Glomerular visceral epithelial cell (primary cell): ENCODE results near the gene GYPE.
"Not testable (repeated sequence)": the region's sequence is repeated elsewhere in the genome, so short reads cannot be mapped to it uniquely, and the experiment has no call there.

Experiments
- DNase-seq: peaks from one replicate; pipeline ENCODE4 v3.0.0-alpha.2; 2016; ENCODE audit errors: extremely low spot score

Gene GYPE

DNA sequence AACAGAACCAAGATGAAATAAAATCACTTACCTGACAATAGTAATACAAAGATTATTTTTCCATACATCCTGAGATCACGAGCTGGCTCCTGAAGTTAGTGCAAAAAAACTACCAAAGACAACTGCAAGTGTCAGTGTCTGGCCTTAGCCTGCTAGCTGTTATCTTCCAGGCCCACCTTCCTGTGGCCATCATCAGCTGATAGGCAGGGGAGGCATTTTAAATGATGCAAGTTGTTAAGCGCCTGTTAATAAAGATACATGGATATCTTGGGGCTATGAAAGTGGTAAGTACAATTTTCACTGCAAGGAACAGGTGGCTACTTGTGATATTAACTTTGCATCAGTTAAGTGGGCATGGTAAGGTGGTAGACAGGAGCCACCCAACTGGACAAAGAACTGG, at the start of gene GYPE:
TSS of gene GYPE (minus strand) at position 120 of the 400 bp plus-strand sequence. CDS start at position 68, 52 bp downstream.
- not testable (repeated sequence) for DNase-seq

DNA sequence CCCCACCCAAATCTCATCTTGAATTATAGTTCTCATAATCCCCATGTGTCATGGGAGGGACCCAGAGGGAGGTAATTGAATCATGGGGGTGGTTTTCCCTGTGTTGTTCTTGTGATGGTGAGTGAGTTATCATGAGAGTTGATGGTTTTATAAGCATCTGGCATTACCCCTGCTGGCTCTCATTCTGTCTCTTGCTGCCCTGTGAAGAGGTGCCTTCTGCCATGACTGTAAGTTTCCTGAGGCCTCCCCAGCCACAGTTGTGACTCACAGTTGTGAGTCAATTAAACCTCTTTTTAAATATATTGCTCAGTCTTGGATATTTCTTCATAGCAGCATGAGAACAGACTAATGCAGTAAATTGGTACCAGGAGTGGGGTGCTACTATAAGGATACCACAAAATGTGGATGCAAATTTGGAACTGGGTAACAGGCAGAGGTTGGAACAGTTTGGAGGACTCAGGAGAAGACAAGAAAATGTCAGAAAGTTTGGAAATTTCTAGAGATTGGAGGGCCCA, 46.2 kb upstream of the GYPE start:
- not testable (repeated sequence) for DNase-seq

DNA sequence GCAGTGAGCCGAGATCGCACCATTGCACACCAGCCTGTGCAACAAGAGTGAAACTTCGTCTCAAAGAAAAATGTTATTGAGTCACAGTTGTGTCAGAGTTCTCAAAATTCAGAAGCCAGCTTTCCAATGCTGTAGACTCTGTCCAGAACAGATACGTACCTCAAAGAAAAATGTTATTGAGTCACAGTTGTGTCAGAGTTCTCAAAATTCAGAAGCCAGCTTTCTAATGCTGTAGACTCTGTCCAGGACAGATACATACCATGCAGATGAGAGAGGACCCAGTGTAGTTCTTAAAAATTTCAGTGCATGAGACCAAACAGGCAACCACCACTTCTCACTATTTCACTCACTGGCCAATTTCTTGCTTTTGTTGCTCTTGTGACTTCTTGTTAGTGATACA, 45.6 kb upstream of the GYPE start:
- not testable (repeated sequence) for DNase-seq

DNA sequence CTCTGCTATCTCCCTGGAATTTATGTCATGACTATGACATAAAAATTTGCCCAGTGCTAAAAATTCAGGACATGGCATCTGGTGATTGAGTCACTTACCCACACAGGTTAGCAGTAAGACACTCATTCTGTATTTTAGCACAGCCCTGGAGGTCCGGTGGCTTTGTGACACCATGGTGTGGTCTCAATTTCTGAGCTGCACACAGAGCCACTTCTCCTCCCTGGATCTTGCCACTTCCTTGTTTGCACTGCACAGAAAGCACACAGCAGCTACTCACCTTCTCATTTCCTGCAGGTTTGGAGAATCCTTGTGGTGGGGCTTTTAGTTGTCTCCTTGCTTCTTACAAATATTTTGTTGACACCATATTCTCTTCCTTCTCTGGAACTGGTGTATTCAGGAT, 44.8 kb upstream of the GYPE start:
- not testable (repeated sequence) for DNase-seq

DNA sequence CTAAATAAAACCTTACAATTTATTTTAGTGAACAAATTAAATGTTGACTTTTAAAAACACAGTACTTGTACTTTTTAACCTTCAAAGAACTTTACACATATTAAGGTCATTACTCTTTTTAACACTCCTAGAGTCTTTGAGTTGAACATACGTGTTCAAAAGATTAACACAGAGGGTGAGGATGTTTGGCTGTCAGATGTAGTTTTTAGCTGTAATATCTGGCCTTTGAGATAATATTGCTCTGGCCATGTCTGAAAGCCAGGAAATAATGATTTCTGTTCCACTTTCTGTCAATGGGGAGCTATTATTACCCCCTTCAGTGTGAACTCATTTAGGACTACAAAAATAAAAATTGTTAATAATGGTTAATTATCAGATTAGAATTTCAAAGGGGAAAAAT, 42.1 kb upstream of the GYPE start:
- DNase-seq, result not testable (repeated sequence)

DNA sequence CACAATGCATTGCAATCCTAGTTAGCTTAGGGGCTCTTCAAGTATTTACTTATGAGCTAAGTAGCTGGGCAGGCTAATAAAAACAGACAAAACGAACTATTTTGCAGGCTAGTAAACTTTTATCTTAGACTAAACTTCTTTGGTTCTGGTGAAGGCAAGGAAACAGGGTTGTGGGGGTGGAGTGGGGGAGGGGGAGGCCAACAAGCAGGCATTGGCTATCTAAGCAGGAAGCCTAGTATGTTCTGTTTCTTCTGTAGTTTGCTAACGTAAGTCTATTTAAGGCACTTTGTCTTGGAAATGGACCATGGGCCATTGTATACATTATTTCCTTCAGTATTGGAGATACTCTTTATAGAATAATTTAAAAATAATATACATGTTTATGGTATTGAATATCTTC, 35.3 kb upstream of the GYPE start:
- not testable (repeated sequence) for DNase-seq

DNA sequence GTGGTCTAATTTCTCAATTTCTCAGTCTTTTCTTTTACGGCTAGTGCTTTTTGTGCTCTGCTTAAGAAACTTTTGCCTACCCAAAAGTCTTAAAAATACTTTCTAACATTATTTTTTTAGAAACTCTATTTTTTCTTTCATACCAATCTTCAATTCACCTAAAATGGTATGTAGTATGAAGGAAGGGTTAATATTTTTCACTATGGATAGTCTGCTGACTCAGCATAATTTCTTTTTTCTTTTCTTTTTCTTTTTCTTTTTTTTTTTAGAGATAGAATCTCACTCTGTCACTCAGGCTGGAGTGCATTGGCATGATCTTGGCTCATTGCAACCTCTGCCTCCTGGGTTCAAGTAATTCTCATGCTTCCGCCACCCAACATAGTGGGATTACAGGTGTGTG, 34.2 kb upstream of the GYPE start:
- DNase-seq, result no peak

DNA sequence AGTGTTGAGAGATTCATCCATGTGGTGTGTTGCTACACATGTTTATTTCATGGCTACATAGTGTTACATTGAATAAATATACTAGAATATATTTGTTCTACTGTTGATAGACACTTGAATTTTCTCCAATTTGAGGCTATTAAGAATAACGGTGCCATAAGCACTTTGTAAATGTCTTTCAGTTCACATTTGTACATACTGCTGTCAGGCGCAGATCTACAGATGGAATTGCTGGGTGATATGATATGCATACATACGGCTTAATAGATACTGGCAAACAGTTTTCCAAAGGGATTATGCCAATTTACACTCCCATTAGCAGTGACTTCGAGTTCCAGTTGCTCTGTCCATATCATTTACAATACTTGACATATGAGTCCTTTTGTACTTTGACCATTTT, 33.5 kb upstream of the GYPE start:
- not testable (repeated sequence) for DNase-seq

DNA sequence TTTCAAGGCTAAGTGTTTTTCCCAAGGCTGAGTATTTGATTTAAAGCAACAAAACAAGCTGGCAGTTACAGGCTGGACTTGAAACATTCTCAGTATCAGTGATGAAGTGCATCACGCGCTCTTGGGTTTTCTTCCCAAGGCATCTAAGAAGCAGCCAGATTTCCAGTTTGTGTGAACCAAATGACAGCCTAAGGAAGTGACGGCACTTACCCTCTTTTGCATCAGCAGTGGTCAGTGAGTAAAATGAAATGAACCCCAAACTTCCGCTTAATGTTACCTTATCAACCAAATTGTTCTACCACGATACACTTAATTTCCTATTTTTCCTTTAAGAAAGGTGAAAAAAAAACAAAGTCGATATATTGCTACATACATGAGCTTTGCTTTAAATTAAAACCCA, 15.8 kb upstream of the GYPE start:
- no peak for DNase-seq

DNA sequence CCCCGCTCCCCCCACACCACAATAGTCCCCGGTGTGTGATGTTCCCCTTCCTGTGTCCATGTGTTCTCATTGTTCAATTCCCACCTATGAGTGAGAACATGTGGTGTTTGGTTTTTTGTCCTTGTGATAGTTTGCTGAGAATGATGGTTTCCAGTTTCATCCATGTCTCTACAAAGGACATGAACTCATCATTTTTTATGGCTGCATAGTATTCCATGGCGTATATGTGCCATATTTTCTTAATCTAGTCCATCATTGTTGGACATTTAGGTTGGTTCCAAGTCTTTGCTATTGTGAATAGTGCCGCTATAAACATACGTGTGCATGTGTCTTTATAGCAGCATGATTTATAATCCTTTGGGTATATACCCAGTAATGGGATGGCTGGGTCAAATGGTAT, 11.1 kb upstream of the GYPE start:
- DNase-seq, result not testable (repeated sequence)

DNA sequence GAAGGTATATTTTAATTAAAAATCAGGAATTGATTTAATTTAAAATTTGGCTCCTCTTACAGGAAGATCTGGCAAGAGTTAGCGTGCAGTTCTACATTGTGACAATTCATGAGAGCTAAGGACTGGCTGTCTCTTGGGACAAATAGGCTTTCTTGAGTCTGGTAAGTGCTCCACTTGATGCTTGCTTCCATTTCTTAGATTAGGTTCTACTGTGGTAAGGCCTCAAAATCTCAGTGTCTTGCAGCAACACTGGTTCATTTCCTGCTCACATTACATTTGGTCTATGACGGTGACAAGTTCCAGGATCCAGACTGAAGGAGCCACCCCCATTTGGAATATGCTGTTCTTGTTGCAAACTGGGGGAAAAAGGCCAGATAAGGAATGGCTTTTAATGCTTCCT, 7.1 kb upstream of the GYPE start:
- DNase-seq, result not testable (repeated sequence)

DNA sequence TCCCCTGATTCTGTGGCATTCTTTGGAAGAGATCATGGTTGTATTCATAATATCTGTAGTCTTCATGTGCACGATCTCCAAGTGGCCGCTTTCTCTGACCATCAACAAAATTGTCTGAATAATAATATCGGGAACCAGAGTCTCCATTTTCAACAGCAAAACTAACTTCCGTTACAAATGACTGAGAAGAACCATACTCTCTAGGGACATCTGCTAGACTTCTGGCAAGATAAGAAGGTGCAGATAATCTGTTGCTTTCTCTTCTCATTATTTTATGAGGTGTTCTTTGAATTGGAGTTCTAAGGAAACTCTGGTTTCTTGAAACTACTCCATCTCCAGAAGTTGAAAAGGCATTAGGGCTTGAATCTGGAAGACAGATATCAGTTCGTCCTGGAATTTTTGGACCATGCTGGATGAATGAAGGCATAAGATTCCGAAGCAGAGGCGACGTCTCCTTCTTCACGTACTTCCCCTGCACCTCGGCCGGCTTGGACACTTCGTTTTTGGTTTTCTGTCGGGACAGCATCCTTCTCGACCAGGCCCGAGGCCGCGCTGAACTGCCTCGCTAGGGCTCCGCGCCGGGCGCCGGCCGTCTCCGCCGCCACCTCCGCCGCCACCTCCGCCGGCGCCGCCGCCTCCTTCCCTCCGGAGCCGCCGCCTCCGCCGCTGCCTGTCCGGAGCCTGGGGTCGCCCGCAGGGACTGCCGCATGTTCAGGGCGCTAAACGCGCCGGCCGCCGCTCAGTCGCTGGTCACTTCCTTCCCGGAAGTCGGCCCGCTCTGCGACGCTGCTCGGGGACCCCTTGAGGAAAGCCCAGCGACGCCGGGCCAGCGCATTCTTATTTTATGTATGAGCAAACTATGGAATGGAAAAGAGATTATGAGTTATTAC, 6.4 kb upstream of the GYPE start:
- DNase-seq, result not testable (repeated sequence)

DNA sequence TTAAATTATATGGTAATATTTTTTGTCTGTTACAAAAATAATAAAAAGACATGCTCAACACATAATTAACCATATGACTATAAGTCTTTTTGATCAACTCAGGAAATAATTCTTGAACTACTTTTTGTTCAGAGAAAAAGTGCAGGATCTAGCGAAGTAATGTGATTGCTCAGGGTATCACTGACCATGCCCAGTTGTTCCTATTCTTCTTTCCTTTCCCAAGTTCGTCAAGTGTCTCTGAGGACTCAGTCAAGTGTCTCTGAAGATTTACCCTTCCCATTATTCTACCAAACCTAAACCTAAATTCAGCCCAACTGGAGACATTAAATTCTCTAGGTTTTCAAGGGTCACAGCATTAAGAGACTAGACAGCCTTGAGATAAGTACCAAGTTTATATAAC, 5.5 kb upstream of the GYPE start:
- DNase-seq, result not testable (repeated sequence)

DNA sequence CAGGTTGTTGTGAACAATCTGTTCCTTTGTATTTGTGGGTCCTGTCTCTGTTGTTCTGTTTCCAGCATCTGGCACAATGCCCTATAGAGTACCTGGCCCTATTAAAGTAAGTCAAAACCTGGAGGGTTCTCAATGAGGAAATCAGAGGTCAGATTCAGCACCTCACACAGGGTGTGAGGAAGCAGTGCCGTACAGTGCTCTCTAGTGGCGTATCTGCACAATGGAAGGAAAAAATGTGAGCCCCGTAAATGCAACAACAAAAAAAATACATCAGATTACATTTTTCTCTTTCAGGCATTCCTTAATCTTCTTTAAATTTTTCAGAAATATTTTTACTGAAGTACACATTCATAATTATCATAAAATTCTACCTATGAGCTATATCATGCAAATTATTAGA, 2.5 kb upstream of the GYPE start:
- DNase-seq, result peak; percentile 15

DNA sequence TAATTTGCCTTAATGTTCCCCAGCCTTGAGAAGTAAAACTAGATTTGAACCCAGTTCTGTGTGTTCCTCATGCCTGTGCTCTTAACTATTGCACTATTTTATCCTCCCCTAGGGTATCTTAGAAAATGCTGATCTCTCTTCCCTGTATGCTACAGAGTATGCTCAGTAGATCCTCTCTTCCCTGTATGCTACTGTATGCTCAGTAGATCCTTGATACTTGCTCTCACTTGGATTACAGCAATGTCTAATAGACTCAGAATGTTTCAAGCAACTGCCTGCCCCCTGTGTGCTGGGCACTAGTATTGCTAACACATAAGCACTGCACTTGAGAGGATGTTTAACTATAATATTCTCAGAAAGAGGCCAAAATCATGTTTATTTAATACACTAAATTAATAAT, 928 bp downstream of the GYPE start:
- DNase-seq, result not testable (repeated sequence)

DNA sequence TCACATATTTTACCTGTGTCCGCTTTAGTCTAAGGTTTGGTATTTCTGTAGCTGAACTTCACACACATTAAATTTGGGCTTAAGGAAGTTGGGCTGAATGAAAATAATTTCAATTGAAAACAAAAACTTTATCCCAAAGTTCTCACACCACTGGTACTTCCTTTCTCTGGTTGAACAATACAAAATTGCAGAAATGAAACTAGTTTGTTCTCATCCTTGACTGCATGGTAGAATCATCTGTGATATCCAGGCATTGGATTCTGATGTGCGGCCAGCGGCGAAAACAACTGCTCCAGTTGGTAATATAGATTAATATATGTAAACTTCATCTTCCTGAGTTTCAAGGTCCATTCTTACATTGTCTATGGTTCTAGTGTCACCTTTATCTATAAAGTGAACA, 15.0 kb downstream of the GYPE start:
- DNase-seq, result not testable (repeated sequence)

DNA sequence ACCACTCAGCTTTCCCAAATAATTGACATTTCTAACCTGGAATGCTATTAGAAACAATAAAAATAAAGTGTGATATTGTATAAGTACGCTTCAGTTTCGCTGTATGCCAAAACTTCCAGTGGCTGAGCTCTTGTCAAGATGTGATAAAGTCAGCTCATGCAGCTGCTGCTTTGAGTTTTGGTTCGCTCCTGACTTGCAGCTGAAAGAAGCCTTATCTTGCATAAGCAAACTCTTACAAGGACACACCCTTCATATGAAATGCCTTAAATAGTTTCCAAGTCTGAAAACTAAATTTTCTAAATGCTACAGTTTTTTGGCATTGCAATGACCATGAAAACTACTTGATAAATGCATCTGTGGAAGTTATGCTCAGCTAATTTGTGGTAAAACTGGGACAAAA, 17.2 kb downstream of the GYPE start:
- not testable (repeated sequence) for DNase-seq

DNA sequence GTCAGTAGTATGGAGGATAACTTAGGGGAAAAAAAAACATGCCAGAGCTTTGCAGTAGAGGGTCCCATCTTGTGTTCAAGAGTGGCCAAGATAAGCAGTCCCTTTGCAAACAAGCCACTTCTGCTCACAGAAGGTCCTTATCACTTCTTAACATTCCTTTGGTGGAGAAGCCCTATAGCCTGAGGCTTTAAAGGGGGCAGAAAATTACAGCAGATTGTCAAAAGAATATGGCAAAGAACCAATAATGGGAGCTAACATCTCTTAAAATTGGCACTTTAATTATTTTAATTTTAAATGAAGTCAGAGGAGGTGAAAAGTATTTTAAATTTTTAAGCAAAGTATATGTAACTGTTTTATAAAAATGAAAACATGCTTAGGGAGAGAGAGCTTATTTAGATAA, 20.4 kb downstream of the GYPE start:
- not testable (repeated sequence) for DNase-seq

DNA sequence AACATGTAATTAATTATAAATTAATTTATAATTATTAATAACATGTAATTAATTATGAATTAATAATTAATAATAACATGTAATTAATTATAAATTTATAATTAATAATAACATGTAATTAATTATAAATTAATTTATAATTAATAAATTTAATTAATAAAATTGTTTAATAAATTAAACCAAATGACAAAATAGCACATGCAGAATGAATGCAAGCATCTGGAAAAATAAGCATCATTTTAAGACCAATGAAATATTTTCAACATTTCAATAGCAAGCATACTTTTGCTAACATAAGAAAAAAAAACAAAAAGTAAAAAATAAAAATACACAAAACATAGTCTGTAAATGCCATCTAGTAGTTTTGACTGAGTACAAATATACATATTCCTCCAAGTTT, 21.8 kb downstream of the GYPE start:
- DNase-seq, result no peak

DNA sequence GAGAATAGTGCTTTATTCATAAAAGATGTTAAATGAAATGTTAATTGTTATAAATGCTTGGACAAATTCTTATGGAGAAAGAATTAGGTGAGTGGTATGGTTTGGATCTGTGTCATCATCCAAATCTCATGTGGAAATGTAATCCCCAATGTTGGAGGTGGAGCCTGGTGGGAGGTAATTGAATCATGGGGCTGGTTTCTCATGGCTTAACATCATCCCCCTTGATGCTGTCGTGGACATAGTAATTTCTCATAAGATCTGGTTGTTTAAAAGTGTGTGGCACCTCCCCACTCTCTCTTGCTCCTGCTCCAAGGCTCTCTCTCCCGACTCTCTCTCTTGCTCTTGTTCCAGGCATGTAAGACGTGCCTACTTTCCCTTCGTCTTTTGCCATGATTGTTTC, 22.5 kb downstream of the GYPE start:
- DNase-seq, result no peak

DNA sequence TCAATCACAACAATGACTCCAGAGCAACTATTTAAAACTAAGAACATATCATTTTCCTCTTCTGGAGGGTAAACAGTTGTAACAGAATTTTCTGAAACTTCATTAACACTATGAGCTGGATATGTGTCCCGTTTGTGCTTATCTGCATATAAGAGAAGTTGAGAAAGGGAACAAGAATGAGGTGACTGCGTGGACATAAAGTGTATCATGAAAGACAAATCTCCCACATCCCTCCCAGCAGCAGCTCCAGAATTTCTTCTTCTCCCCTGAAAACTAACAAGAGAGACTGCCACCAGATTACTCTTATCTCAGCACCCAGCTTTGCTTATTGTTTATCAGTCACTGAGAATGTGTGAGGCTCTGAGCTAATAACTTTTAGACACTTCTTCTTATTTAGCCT, 25.8 kb downstream of the GYPE start:
- DNase-seq, result not testable (repeated sequence)

DNA sequence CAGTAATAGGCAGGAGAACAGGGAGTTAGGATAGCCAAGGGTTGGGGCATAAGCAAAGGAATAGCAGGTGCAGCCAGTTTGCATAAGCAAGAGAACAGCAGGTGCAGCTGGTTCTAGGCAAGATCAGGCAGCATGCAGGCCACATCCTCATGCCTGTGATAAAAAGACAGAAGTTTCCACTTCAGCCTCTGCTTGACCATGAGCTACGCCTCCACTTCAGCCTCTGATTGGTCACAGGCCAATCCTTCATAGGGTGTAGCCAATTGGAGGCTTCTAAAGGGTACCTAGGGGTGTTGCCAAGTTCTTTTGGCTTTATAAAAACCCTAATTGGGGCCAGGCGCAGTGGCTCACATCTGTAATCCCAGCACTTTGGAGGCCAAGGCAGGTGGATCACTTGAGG, 30.0 kb downstream of the GYPE start:
- not testable (repeated sequence) for DNase-seq

DNA sequence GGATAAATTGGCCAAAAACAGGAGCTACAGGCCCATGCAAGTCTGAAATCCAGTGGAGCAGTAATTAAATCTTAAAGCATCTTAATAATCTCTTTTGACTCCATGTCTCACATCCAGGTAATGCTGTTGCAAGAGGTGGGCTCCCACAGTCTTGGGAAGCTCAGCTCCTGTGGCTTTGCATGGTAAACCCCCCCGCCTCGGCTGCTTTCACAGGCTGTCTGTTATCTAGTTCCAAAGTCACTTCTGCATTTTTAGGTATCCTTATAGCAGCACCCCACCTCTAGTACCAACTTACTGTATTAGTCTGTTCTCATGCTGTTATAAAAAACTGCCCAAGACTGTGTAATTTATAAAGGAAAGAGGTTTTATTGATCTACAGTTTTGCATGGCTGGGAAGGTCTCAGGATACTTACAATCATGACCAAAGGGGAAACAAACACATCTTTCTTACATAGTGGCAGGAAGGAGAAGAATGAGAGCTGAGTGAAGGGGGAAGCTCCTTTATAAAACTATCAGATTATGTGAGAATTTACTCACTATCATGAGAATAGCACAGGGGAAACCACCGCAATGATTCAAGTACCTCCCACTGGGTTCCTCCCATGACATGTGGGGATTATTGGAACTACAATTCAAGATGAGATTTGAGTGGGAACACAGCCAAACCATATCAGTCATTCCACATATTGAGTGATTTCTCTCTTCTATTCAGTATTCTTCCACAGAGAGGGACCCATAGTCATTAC, 34.7 kb downstream of the GYPE start:
- DNase-seq, result not testable (repeated sequence)
